Measurements from ENCODE around the gene ANKS1B.

Gene ANKS1B

GRCh38 chr12:98821232-98821631 is 1163.5 kb downstream of the ANKS1B start:
- ATAC-seq: no peak
- TF ChIP-seq PPARA (CRISPR knock-in tag; IDR thresholded peaks at IDR 0.05; ENCODE audit: borderline replicate concordance) (no peak), SNAI2 (CRISPR knock-in tag; IDR thresholded peaks at IDR 0.05) (no peak), ZNF565 (CRISPR knock-in tag; conservative IDR thresholded peaks at IDR 0.05; ENCODE audit: low read depth) (no peak), OSR1 (CRISPR knock-in tag; IDR thresholded peaks at IDR 0.05) (no peak), BACH2 (CRISPR knock-in tag; IDR thresholded peaks at IDR 0.05; ENCODE audit: borderline replicate concordance) (no peak), ZFP3 (CRISPR knock-in tag; IDR thresholded peaks at IDR 0.05) (no peak), CSDC2 (CRISPR knock-in tag; IDR thresholded peaks at IDR 0.05) (no peak), ZFP30 (CRISPR knock-in tag; IDR thresholded peaks at IDR 0.05) (no peak), TSHZ2 (CRISPR knock-in tag; IDR thresholded peaks at IDR 0.05) (no peak), ESRRG (CRISPR knock-in tag; IDR thresholded peaks at IDR 0.05) (no peak), ISL1 (CRISPR knock-in tag; IDR thresholded peaks at IDR 0.05) (no peak), POU6F1 (CRISPR knock-in tag; IDR thresholded peaks at IDR 0.05; ENCODE audit: borderline replicate concordance, low read depth) (no peak), PATZ1 (CRISPR knock-in tag; IDR thresholded peaks at IDR 0.05; ENCODE audit: borderline replicate concordance) (no peak), TOX (CRISPR knock-in tag; IDR thresholded peaks at IDR 0.05; ENCODE audit: borderline replicate concordance) (no peak), ARNTL (CRISPR knock-in tag; IDR thresholded peaks at IDR 0.05; ENCODE audit: borderline replicate concordance, low read depth) (no peak), ZC3H10 (CRISPR knock-in tag; IDR thresholded peaks at IDR 0.05) (no peak)
- TF ChIP-seq, protein P1, sequence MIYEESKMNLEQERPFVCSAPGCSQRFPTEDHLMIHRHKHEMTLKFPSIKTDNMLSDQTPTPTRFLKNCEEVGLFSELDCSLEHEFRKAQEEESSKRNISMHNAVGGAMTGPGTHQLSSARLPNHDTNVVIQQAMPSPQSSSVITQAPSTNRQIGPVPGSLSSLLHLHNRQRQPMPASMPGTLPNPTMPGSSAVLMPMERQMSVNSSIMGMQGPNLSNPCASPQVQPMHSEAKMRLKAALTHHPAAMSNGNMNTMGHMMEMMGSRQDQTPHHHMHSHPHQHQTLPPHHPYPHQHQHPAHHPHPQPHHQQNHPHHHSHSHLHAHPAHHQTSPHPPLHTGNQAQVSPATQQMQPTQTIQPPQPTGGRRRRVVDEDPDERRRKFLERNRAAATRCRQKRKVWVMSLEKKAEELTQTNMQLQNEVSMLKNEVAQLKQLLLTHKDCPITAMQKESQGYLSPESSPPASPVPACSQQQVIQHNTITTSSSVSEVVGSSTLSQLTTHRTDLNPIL (CRISPR knock-in tag; IDR thresholded peaks at IDR 0.05; ENCODE audit: low read depth): no peak
- TF ChIP-seq, protein P2, sequence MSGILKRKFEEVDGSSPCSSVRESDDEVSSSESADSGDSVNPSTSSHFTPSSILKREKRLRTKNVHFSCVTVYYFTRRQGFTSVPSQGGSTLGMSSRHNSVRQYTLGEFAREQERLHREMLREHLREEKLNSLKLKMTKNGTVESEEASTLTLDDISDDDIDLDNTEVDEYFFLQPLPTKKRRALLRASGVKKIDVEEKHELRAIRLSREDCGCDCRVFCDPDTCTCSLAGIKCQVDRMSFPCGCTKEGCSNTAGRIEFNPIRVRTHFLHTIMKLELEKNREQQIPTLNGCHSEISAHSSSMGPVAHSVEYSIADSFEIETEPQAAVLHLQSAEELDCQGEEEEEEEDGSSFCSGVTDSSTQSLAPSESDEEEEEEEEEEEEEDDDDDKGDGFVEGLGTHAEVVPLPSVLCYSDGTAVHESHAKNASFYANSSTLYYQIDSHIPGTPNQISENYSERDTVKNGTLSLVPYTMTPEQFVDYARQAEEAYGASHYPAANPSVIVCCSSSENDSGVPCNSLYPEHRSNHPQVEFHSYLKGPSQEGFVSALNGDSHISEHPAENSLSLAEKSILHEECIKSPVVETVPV (CRISPR knock-in tag; IDR thresholded peaks at IDR 0.05): no peak

DNA sequence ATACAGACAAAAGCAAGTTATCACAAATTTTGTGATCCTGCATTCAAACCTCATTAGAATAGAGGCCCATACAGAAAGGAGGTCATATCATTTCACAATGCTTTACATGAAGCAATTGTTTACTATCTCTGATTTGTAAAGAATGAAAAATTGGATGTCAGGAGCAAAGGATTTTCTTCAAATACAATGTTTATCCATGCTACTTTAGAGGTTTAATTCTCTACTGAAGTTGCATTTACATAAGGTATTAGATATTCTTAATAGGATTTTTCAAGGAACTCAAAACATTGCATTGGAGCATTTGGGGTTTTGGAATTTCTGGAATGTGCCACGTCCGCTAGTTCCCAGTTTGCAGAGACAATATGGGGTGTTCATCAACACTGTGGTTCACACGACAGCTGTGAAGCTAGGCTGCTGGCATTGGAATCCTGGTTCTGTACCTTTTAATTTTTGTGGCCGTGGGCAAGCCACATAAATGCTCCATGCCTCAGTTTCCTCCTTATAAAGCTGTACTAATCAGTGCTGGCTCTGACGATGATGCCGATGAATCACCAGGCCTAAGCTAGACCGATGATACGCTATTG is 1164.8 kb downstream of the ANKS1B start:
- TF ChIP-seq ARNTL (CRISPR knock-in tag; IDR thresholded peaks at IDR 0.05; ENCODE audit: borderline replicate concordance, low read depth) (no peak), TCF4 (CRISPR knock-in tag; IDR thresholded peaks at IDR 0.05; ENCODE audit: borderline replicate concordance) (no peak), ZFP3 (CRISPR knock-in tag; IDR thresholded peaks at IDR 0.05) (no peak), ESRRG (CRISPR knock-in tag; IDR thresholded peaks at IDR 0.05) (no peak), PPARA (CRISPR knock-in tag; IDR thresholded peaks at IDR 0.05; ENCODE audit: borderline replicate concordance) (no peak), BACH2 (CRISPR knock-in tag; IDR thresholded peaks at IDR 0.05; ENCODE audit: borderline replicate concordance) (no peak), RARB (CRISPR knock-in tag; IDR thresholded peaks at IDR 0.05) (no peak), OSR1 (CRISPR knock-in tag; IDR thresholded peaks at IDR 0.05) (no peak), POU6F1 (CRISPR knock-in tag; IDR thresholded peaks at IDR 0.05; ENCODE audit: borderline replicate concordance, low read depth) (no peak)
- TF ChIP-seq, protein P1 (CRISPR knock-in tag; IDR thresholded peaks at IDR 0.05; ENCODE audit: low read depth): no peak
- no peak for ATAC-seq
